HCT116 (cell line): ENCODE results near the gene HBP1. TPM values are rescaled to one million over a fixed set of nuclear protein-coding genes. Genes with fewer than 3 reads are reported as not detected.

Experiments used
- ATAC-seq: fragments of 200-7000 bp; cut with Tn5 transposase; 2 replicates; pipeline ENCODE4 v1.9.1; 2020; ENCODE audit warnings: mild to moderate bottlenecking, moderate library complexity
- BruUV-seq: library from RNA; stranded (reverse); fragments of 400-500 nt; replicated peaks from 2 replicates; lab custom pipeline; 2021; lab: Mats Ljungman, UMichigan
- CTCF ChIA-PET: fragments of 300-600 bp; sonication (Branson Sonifier 250); formaldehyde crosslinking; loops from one replicate; lab custom pipeline; 2021; ENCODE audit warnings: antibody characterized with exemption; lab: Charles Lee
- POLR2A ChIA-PET: fragments of 300-600, 350-600 bp; sonication (Branson Sonifier 250); formaldehyde crosslinking; loops from one replicate; lab custom pipeline; 2021; ENCODE audit warnings: antibody characterized with exemption; lab: Charles Lee
- RAD21 ChIA-PET, 2 experiments: fragments of 300-600 bp; sonication (Branson Sonifier 250); formaldehyde crosslinking; loops; one replicate each; lab custom pipeline; 2023; ENCODE audit warnings: low total read pairs in 2 of 2; ENCODE audit not compliant: uncharacterized antibody in 2 of 2, unreplicated experiment in 2 of 2, low non-redundant PET in 1 of 2; lab: Charles Lee
- DNase-seq: peaks from one replicate; pipeline ENCODE4 v3.0.0-alpha.2; 2010; ENCODE audit warnings: low read depth, low spot score
- H2AFZ ChIP-seq: fragments of 200-600 bp; shearing (Covaris generic), sonication (generic); 2 replicates; pipeline ENCODE4 v1.6.1; 2017; ENCODE audit warnings: low read depth, mixed run types, mixed read lengths, antibody characterized with exemption, low read length; ENCODE audit not compliant: poor library complexity, severe bottlenecking
- H3K27ac ChIP-seq: 2 replicates; pipeline ENCODE4 v1.5.1; 2012; ENCODE audit warnings: low read depth, low read length
- H3K27me3 ChIP-seq: fragments of 200-600 bp; sonication (generic); 2 replicates; pipeline ENCODE4 v1.6.1; 2016; ENCODE audit warnings: mixed run types, low read length, mixed read lengths; ENCODE audit not compliant: insufficient read depth
- H3K36me3 ChIP-seq, 2 experiments: fragments of 200-500 bp in 1 of 2; fragments of 200-600 bp in 1 of 2; sonication (Bioruptor generic) in 1 of 2; sonication (generic) in 1 of 2; 2 replicates each; pipeline versions ENCODE4 v1.5.1 to v1.6.1; 2014 to 2016; ENCODE audit warnings: low read length in 2 of 2, inconsistent platforms in 1 of 2, mixed read lengths in 1 of 2, mixed run types in 1 of 2; ENCODE audit not compliant: insufficient read depth in 2 of 2, control insufficient read depth in 1 of 2
- H3K4me1 ChIP-seq, 2 experiments: fragments of 200-600 bp in 1 of 2; sonication (generic) in 1 of 2; 2 replicates each; pipeline versions ENCODE4 v1.5.1 to v1.6.1; 2012 to 2017; ENCODE audit warnings: low read length in 2 of 2, inconsistent platforms in 1 of 2, mild to moderate bottlenecking in 1 of 2, mixed read lengths in 1 of 2, mixed run types in 1 of 2, moderate library complexity in 1 of 2; ENCODE audit not compliant: insufficient read depth in 2 of 2, control insufficient read depth in 1 of 2
- H3K4me2 ChIP-seq: fragments of 200-600 bp; sonication (generic); 2 replicates; pipeline ENCODE4 v1.6.1; 2017; ENCODE audit warnings: mixed run types, low read length, mixed read lengths
- H3K4me3 ChIP-seq, 2 experiments: fragments of 200-600 bp in 1 of 2; sonication (generic) in 1 of 2; replicated peaks in 1 of 2; 2 replicates each; pipeline ENCODE4 v1.5.1; 2011 to 2016; ENCODE audit warnings: low read length in 2 of 2, control low read depth in 1 of 2, low read depth in 1 of 2, mild to moderate bottlenecking in 1 of 2, mixed read lengths in 1 of 2, mixed run types in 1 of 2
- H3K79me2 ChIP-seq: fragments of 200-600 bp; sonication (generic); 2 replicates; pipeline ENCODE4 v1.6.1; 2017; ENCODE audit warnings: mild to moderate bottlenecking, mixed run types, low read length, moderate library complexity, mixed read lengths; ENCODE audit not compliant: insufficient read depth
- H3K9ac ChIP-seq: fragments of 200-600 bp; sonication (generic); 2 replicates; pipeline ENCODE4 v1.6.1; 2016; ENCODE audit warnings: low read length, mixed read lengths
- H3K9me2 ChIP-seq: fragments of 200-600 bp; sonication (generic), shearing (Covaris generic); 2 replicates; pipeline ENCODE4 v1.6.1; 2017; ENCODE audit warnings: mixed run types, mild to moderate bottlenecking, moderate library complexity; ENCODE audit not compliant: insufficient read depth
- H3K9me3 ChIP-seq, 2 experiments: fragments of 200-500 bp in 1 of 2; fragments of 200-600 bp in 1 of 2; sonication (Bioruptor generic) in 1 of 2; sonication (generic) in 1 of 2; 2 replicates each; pipeline ENCODE4 v1.6.1; 2014 to 2017; ENCODE audit warnings: low read length in 2 of 2, mixed read lengths in 2 of 2, inconsistent platforms in 1 of 2, low read depth in 1 of 2, mild to moderate bottlenecking in 1 of 2, mixed run types in 1 of 2, moderate library complexity in 1 of 2; ENCODE audit not compliant: control insufficient read depth in 1 of 2, insufficient read depth in 1 of 2
- H4K20me1 ChIP-seq: fragments of 200-600 bp; sonication (generic), shearing (Covaris generic); 2 replicates; pipeline ENCODE4 v1.6.1; 2017; ENCODE audit warnings: mixed run types, mild to moderate bottlenecking, moderate library complexity; ENCODE audit not compliant: insufficient read depth
- EGR1 ChIP-seq: IDR thresholded peaks from 2 replicates; pipeline ENCODE4 v1.6.1; 2012; ENCODE audit warnings: low read depth
- ELF1 ChIP-seq: IDR thresholded peaks from 2 replicates; pipeline ENCODE4 v1.6.1; 2012; ENCODE audit warnings: low read depth, borderline replicate concordance
- EZH2phosphoT487 ChIP-seq: fragments of 200-600 bp; IDR thresholded peaks from 2 replicates; pipeline ENCODE4 v1.6.1; 2018; ENCODE audit warnings: antibody characterized with exemption, borderline replicate concordance
- RAD21 ChIP-seq: IDR thresholded peaks from 2 replicates; pipeline ENCODE4 v1.6.1; 2012; ENCODE audit warnings: low read depth, mild to moderate bottlenecking
- SP1 ChIP-seq: IDR thresholded peaks from 2 replicates; pipeline ENCODE4 v1.6.1; 2012; ENCODE audit warnings: low read depth
- ZFX ChIP-seq: fragments of 450-650 bp; IDR thresholded peaks from 2 replicates; pipeline ENCODE4 v1.6.1; 2017
- intact Hi-C: fragments of 100-400 bp; cut with micrococcal nuclease; formaldehyde crosslinking; loops from 2 replicates; pipeline ENCODE4 v1.10.0; 2022
- total RNA-seq: library from RNA; stranded (reverse); gene quantifications from one replicate; pipeline ENCODE4 v1.2.1, GENCODE V29; 2021; ENCODE audit not compliant: unreplicated experiment
- TF ChIP-seq, protein P1 (sequence below): IDR thresholded peaks from 2 replicates; pipeline ENCODE4 v1.6.1; 2012; ENCODE audit warnings: low read depth
- TF ChIP-seq, protein P2 (sequence below), 3 experiments: fragments of 200-600 bp in 1 of 3; sonication (generic) in 1 of 3; IDR thresholded peaks in 2 of 3; conservative IDR thresholded peaks in 1 of 3; 2 replicates each; pipeline ENCODE4 v1.5.1; 2012 to 2017; ENCODE audit warnings: low read depth in 2 of 3, low read length in 2 of 3, antibody characterized with exemption in 1 of 3, borderline replicate concordance in 1 of 3, control low read depth in 1 of 3, mild to moderate bottlenecking in 1 of 3, mixed read lengths in 1 of 3, mixed run types in 1 of 3, moderate library complexity in 1 of 3; ENCODE audit not compliant: insufficient read depth in 1 of 3

HBP1 gene
- total RNA-seq, 1 experiment from 2014 or later, result 24.3 TPM

DNA sequence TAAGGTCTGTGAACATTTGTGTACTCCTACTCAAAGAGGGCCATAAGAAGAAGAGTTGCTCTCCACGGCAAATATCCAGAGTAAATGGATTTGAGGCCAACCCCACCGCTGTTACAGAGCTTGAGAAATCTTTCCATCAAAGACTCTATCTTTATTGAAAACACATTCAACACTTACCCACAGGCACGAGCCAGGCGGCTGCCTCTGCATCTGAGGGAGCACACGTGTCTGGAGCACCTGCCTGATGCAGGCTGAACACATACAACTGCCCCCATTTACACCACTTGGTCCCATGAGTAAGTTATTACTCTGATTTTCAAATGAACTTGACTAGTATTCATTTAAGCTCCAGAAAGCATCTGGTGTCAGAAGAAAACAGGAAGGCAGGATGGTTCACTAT, 38.7 kb downstream of the HBP1 start:
- intact Hi-C loops, result no loop called here
- Histone ChIP-seq H3K4me1 (no peaks in the 10 kb centered on the region), H3K9me2 (no peaks in the 10 kb centered on the region), H3K4me3 (no peak overlapping the region), H3K27ac (no peak overlapping the region), H3K27me3 (no peaks in the 10 kb centered on the region), H4K20me1 (no peaks in the 10 kb centered on the region), H3K9me3 (no peaks in the 10 kb centered on the region), H3K9ac (no peak overlapping the region), H3K36me3 (0 out of 4 replicates have a peak, but pooled peaks cover 0 to 4% of the 10 kb centered on the region in 2 experiments), H2AFZ (no peak overlapping the region), H3K4me2 (no peak overlapping the region), H3K79me2 (no peaks in the 10 kb centered on the region)
- DNase-seq, result no peak
- ATAC-seq, result no peak
- BruUV-seq, result no TSS peak
- ChIA-PET CTCF (no interaction called here), RAD21 (no interaction called here), POLR2A (no interaction called here)
- TF ChIP-seq, protein P1, sequence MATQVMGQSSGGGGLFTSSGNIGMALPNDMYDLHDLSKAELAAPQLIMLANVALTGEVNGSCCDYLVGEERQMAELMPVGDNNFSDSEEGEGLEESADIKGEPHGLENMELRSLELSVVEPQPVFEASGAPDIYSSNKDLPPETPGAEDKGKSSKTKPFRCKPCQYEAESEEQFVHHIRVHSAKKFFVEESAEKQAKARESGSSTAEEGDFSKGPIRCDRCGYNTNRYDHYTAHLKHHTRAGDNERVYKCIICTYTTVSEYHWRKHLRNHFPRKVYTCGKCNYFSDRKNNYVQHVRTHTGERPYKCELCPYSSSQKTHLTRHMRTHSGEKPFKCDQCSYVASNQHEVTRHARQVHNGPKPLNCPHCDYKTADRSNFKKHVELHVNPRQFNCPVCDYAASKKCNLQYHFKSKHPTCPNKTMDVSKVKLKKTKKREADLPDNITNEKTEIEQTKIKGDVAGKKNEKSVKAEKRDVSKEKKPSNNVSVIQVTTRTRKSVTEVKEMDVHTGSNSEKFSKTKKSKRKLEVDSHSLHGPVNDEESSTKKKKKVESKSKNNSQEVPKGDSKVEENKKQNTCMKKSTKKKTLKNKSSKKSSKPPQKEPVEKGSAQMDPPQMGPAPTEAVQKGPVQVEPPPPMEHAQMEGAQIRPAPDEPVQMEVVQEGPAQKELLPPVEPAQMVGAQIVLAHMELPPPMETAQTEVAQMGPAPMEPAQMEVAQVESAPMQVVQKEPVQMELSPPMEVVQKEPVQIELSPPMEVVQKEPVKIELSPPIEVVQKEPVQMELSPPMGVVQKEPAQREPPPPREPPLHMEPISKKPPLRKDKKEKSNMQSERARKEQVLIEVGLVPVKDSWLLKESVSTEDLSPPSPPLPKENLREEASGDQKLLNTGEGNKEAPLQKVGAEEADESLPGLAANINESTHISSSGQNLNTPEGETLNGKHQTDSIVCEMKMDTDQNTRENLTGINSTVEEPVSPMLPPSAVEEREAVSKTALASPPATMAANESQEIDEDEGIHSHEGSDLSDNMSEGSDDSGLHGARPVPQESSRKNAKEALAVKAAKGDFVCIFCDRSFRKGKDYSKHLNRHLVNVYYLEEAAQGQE, result no peak
- TF ChIP-seq, protein P2, sequence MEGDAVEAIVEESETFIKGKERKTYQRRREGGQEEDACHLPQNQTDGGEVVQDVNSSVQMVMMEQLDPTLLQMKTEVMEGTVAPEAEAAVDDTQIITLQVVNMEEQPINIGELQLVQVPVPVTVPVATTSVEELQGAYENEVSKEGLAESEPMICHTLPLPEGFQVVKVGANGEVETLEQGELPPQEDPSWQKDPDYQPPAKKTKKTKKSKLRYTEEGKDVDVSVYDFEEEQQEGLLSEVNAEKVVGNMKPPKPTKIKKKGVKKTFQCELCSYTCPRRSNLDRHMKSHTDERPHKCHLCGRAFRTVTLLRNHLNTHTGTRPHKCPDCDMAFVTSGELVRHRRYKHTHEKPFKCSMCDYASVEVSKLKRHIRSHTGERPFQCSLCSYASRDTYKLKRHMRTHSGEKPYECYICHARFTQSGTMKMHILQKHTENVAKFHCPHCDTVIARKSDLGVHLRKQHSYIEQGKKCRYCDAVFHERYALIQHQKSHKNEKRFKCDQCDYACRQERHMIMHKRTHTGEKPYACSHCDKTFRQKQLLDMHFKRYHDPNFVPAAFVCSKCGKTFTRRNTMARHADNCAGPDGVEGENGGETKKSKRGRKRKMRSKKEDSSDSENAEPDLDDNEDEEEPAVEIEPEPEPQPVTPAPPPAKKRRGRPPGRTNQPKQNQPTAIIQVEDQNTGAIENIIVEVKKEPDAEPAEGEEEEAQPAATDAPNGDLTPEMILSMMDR (IDR thresholded peaks at IDR 0.05 in 2 of 3, conservative IDR thresholded peaks at IDR 0.05 in 1 of 3; ENCODE audit: borderline replicate concordance in 1 of 3, insufficient read depth in 1 of 3, low read depth in 2 of 3, low read length in 2 of 3), result no peak
- TF ChIP-seq RAD21 (no peak), SP1 (no peak), EZH2phosphoT487 (no peak), ELF1 (no peak), ZFX (no peak), EGR1 (no peak)
